ENCODE data around the gene HLA-B.

The HLA-B gene

GRCh38 chr6:31359581-31359980 lies 2.6 kb upstream of the HLA-B start:
- no peak for TF ChIP-seq GATA3 (IDR thresholded peaks at IDR 0.05; ENCODE audit: low read depth, low read length)
- TF ChIP-seq GATA2 (IDR thresholded peaks at IDR 0.05; ENCODE audit: low read depth, low read length): no peak

DNA sequence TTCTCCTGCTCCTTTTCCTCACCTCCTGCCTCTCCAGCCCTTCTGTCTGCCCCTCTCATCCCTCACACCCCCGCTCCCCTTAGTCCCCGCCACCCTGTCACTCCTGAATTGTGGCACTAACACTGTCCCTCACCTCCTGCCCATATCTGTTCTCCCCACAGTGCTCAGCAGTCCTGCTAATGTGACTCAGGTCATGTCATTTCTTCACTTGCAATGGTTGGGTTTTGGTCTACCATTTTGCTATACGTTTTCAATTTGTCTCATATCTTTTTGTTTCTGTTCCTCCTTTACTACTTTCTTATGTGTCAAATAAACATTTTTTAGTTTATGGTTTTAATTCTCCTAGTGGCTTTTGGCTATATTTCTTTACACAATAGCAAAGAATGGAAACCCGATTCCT lies 1.3 kb upstream of the HLA-B start:
- TF ChIP-seq GATA2 (IDR thresholded peaks at IDR 0.05; ENCODE audit: low read depth, low read length) (no peak), GATA3 (IDR thresholded peaks at IDR 0.05; ENCODE audit: low read depth, low read length) (no peak)

DNA sequence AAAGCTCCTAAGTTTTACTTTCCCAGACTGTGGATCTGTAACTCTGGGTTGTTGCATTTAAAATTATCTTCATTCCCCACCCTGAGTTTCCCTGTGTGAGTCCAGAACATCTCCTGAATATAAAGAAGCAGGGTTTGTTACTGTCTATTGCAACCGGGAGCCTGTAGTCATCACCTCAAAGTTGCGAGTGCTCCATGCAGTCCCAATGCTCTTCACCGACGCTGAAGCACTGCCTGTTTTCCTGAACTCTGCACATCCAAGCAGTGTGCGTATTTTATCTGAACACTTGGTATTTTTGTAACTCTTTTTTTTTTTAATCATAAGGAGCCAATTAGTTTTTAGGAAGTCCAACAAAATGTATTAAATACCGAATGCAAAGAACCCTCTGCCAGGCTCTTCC lies 907 bp upstream of the HLA-B start:
- no peak for TF ChIP-seq GATA3 (IDR thresholded peaks at IDR 0.05; ENCODE audit: low read depth, low read length)
- no peak for TF ChIP-seq GATA2 (IDR thresholded peaks at IDR 0.05; ENCODE audit: low read depth, low read length)

- no peak for TF ChIP-seq GATA3 (IDR thresholded peaks at IDR 0.05; ENCODE audit: low read depth, low read length)
- TF ChIP-seq GATA2 (IDR thresholded peaks at IDR 0.05; ENCODE audit: low read depth, low read length): no peak
These were observed 598 bp downstream of the HLA-B start for GRCh38 chr6:31356216-31356945.

- no peak for TF ChIP-seq GATA2 (IDR thresholded peaks at IDR 0.05; ENCODE audit: low read depth, low read length)
- no peak for TF ChIP-seq GATA3 (IDR thresholded peaks at IDR 0.05; ENCODE audit: low read depth, low read length)
These were observed 1.4 kb downstream of the HLA-B start for GRCh38 chr6:31355583-31355948.

GRCh38 chr6:31354864-31355582 lies 2.0 kb downstream of the HLA-B start:
- no peak for TF ChIP-seq GATA3 (IDR thresholded peaks at IDR 0.05; ENCODE audit: low read depth, low read length)
- TF ChIP-seq GATA2 (IDR thresholded peaks at IDR 0.05; ENCODE audit: low read depth, low read length): no peak

DNA sequence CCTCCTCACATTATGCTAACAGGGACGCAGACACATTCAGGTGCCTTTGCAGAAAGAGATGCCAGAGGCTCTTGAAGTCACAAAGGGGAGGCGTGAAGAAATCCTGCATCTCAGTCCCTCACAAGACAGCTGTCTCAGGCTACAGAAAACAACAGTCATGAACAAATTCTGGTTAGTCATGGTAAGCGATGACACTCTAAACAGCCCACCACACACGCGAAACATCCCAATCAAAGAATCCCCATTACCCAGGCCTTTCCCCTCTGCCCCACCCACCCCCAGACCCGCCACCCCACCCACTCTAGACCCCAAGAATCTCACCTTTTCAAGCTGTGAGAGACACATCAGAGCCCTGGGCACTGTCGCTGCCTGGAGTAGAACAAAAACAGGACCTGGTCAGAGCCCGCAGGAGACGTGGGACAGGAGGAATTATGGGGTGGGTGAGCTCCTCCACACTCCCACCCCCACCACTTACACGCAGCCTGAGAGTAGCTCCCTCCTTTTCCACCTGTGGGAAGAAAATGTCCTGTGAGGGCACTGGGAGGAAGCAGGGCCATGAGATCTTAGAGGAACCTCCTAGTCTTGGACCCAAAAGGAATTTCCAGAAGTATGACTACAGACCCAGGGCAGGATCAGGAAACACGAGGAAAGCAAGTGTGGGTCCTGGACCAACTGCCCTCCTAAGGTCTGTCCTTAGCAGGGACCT lies 2.7 kb downstream of the HLA-B start:
- no peak for TF ChIP-seq GATA2 (IDR thresholded peaks at IDR 0.05; ENCODE audit: low read depth, low read length)
- TF ChIP-seq GATA3 (IDR thresholded peaks at IDR 0.05; ENCODE audit: low read depth, low read length): no peak

- TF ChIP-seq GATA3 (IDR thresholded peaks at IDR 0.05; ENCODE audit: low read depth, low read length) (no peak), GATA2 (IDR thresholded peaks at IDR 0.05; ENCODE audit: low read depth, low read length) (no peak)
These were observed 3.5 kb downstream of the HLA-B start for GRCh38 chr6:31353384-31353945.

DNA sequence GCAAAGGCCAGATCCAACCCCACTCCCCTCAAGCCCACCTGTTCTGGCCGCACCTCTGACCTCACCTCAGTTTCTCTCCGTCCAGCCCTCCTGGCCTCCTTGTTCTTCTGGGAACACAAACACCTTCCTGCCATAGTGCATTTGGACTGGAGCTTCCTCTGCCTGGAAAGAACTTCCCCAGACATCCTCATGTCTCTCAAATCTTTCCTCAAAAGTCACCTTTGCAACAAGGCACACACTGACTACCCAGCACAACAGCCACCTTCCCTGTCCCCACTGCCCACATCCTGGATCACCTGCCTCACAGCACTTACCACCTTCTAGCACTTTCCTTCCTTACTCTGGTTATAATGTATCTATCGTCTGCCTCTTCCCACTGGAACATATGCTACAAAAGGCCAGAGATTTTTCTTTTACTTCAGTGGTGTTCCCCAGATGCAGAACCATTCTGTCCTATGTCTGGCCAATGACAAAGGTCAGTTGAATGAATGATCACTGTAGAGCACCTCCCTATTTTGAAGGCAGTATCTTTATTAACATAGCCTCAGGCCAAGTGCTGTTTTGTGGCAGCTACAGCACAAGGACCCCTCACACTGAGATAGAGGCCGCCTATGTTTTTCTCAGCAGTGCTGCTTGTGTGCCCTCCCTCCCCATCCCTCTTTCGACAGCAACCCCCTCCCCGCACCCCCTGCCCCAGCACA lies 4.1 kb downstream of the HLA-B start:
- TF ChIP-seq GATA2 (IDR thresholded peaks at IDR 0.05; ENCODE audit: low read depth, low read length): no peak
- no peak for TF ChIP-seq GATA3 (IDR thresholded peaks at IDR 0.05; ENCODE audit: low read depth, low read length)

DNA sequence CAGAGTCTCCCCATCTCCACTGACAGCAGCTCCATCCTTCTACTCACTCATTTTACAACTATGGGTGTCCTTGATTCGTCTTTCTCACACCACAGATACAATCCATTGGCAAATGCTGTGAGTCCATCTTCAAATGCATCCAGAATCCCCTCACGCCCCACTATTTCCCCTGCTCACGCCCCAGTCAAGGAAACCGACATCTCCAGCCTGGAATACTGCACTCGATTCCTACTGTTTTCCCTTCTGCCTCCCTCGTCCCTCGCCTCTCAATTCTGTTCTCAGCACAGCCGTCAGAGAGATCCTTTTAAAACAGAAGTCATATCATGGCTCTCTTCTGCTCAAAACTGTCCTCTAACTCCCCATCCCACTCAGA lies 4.7 kb downstream of the HLA-B start:
- TF ChIP-seq GATA2 (IDR thresholded peaks at IDR 0.05; ENCODE audit: low read depth, low read length): no peak
- TF ChIP-seq GATA3 (IDR thresholded peaks at IDR 0.05; ENCODE audit: low read depth, low read length): no peak

- TF ChIP-seq GATA3 (IDR thresholded peaks at IDR 0.05; ENCODE audit: low read depth, low read length) (no peak), GATA2 (IDR thresholded peaks at IDR 0.05; ENCODE audit: low read depth, low read length) (no peak)
These were observed 5.3 kb downstream of the HLA-B start for GRCh38 chr6:31351401-31352309.

GRCh38 chr6:31351033-31351380 lies 6.0 kb downstream of the HLA-B start:
- TF ChIP-seq GATA2 (IDR thresholded peaks at IDR 0.05; ENCODE audit: low read depth, low read length): no peak

Data from SH-SY5Y (cell line).